ENCODE measurements around the gene SNX11. TPM values are rescaled to one million over a fixed set of nuclear protein-coding genes. Genes with fewer than 3 reads are reported as not detected.

SNX11 gene
- total RNA-seq, 1 donor from 2014 or later, result 145 TPM

DNA sequence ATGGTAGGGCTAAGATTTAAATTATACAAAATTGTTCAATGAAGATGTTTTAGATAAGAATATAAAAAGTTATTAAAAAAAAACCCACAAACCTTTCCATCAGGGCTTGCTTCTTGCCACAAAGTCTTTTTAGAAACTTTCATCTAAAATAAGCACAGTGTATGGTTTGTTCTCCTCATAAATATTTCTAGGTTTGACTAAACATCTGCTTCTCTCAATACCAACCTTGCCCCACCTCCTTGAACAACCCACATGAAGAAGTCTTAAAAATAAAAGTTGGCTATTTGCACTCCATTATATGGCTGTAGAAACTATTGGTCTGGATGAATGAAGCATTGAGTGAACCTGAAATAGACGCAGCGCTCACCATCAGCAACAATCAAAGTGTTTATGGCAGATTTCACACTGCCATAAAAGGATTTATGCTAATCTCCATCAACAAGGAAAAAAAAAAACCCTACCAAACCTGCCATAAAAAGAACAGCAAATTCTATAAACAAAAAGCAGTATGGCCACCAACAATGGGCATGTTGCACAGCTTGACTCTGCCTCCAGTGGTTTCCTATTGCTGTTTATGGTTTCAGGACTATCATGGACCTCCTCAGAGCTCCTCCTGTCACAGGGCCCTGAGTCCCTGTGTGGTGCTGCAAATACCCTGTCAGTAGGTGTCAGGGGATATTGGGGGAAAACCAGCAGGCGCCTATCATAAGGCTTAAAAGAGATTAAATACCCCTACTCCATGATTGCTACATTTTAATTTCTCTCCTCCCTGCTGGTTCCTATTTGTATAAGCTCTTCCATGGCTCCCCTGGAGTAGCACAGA is 37.6 kb downstream of the SNX11 start:
- TF ChIP-seq, protein P1, sequence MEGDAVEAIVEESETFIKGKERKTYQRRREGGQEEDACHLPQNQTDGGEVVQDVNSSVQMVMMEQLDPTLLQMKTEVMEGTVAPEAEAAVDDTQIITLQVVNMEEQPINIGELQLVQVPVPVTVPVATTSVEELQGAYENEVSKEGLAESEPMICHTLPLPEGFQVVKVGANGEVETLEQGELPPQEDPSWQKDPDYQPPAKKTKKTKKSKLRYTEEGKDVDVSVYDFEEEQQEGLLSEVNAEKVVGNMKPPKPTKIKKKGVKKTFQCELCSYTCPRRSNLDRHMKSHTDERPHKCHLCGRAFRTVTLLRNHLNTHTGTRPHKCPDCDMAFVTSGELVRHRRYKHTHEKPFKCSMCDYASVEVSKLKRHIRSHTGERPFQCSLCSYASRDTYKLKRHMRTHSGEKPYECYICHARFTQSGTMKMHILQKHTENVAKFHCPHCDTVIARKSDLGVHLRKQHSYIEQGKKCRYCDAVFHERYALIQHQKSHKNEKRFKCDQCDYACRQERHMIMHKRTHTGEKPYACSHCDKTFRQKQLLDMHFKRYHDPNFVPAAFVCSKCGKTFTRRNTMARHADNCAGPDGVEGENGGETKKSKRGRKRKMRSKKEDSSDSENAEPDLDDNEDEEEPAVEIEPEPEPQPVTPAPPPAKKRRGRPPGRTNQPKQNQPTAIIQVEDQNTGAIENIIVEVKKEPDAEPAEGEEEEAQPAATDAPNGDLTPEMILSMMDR (IDR thresholded peaks at IDR 0.05), result no peak
- DNase-seq (no peak), ATAC-seq (ENCODE audit: low read depth) (no peak)
- no peak overlapping the region for H3K27ac Mint-ChIP-seq
- no peaks in the 10 kb centered on the region for H3K9me3 Mint-ChIP-seq
- intact Hi-C loops (cut with micrococcal nuclease), result no loop called here
- peaks cover 25% of the 10 kb centered on the region for H3K36me3 Mint-ChIP-seq (ENCODE audit: low read depth)
- peaks cover 10% of the 10 kb centered on the region for H3K4me1 Mint-ChIP-seq
- H3K4me3 Mint-ChIP-seq, result no peak overlapping the region
- ChIA-PET CTCF (interaction anchor here (0.6 kb wide), 1 partner anchor 202 kb away, joined by 3 read pairs; no protein-coding TSS in a partner anchor), POLR2A (no interaction called here)
- no peaks in the 10 kb centered on the region for H3K27me3 Mint-ChIP-seq

DNA sequence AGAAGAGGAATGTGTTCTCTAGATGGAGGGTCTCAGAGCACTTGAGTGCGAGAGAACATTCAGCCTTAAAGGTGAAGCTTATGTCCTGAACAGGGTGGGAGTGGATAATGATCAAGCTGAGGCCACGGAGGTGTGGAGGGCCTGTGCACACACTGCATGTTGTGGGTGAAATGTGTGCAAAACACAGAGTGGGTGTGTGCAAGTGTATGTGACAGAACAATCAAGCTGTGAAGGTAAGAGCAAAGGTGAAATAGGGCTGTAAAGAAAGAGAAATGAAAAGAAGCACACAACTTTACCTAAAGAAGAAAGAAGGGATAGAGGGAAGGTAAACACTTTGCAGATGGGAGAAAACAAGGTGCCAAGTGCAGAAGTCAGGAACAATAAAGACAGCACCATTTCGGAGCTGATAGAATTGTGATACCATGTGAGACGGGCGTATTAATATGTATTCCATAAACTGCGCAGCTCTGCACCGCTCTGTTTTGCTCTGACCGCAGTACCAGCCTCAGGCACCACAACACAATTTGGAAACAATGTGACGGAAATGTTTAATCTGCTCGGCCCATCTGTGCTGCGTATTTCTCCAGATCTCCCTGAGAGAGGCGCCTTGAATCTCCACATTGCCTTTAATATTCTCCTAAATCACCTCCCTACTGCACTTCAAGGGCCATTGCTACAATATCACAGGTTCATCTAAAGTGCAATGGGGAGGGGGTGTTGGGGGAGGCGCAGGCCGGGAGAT is 40.6 kb downstream of the SNX11 start:
- Mint-ChIP-seq H3K4me3 (no peak overlapping the region), H3K9me3 (no peaks in the 10 kb centered on the region), H3K4me1 (peaks cover 5% of the 10 kb centered on the region), H3K27me3 (no peaks in the 10 kb centered on the region), H3K27ac (no peak overlapping the region), H3K36me3 (ENCODE audit: low read depth) (peaks cover 28% of the 10 kb centered on the region)
- ChIA-PET POLR2A (interaction anchor here (1.0 kb wide), 1 partner anchor 99 kb away, joined by 3 read pairs; no protein-coding TSS in a partner anchor), CTCF (no interaction called here)
- intact Hi-C loops (cut with micrococcal nuclease), result no loop called here
- TF ChIP-seq, protein P1 (IDR thresholded peaks at IDR 0.05), result no peak
- no peak for DNase-seq
- no peak for ATAC-seq (ENCODE audit: low read depth)

DNA sequence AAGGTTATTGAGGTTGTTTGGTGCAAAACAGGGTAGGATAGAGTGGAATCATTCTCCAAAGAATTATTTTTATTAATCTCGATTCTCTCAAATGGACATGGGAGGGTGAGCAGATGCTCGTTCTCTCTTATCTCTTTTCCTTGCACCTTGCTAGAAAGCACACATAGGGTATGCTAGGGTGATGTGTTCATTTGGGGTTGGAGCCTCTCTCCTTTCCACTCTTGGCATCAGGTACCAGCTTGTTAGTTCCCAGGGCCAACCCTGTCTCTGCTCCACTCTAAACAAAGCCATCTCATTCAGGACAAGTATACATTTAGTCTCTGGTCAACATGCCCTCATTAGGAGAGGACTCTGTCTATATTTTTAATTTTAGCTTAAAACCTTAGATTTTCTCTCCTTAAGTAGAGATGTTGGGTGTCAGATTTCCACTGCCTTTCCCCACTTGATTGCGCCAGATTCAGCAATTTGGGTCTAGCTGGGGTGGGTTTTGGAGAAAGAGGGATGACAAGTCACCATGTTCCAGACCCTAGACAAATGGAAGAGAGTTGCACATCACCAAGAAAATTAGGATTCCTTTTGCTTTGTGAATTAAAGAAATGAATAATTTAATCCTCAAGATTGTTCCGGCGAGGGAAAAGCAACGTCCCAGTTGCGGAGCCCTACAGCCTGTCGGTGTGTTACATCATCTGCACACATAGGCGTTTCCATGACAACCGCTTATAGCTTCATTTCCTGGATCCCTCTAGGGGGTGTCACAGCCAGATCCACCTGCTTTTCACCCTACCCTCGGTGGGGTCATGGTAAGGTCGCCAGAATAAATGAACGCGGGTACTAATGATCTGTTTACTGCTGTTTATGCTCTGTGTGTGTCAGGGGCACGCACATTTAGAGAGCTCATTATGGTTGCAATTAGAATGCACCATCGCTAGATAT is 41.6 kb downstream of the SNX11 start:
- H3K4me1 Mint-ChIP-seq, result no peaks in the 10 kb centered on the region
- H3K36me3 Mint-ChIP-seq (ENCODE audit: low read depth), result peaks cover 29% of the 10 kb centered on the region
- no peak overlapping the region for H3K27ac Mint-ChIP-seq
- ChIA-PET POLR2A (no interaction called here), CTCF (no interaction called here)
- TF ChIP-seq, protein P1 (IDR thresholded peaks at IDR 0.05), result no peak
- intact Hi-C loops (cut with micrococcal nuclease), result no loop called here
- H3K4me3 Mint-ChIP-seq, result no peak overlapping the region
- DNase-seq, result no peak
- H3K27me3 Mint-ChIP-seq, result no peaks in the 10 kb centered on the region
- no peak for ATAC-seq (ENCODE audit: low read depth)
- no peaks in the 10 kb centered on the region for H3K9me3 Mint-ChIP-seq

DNA sequence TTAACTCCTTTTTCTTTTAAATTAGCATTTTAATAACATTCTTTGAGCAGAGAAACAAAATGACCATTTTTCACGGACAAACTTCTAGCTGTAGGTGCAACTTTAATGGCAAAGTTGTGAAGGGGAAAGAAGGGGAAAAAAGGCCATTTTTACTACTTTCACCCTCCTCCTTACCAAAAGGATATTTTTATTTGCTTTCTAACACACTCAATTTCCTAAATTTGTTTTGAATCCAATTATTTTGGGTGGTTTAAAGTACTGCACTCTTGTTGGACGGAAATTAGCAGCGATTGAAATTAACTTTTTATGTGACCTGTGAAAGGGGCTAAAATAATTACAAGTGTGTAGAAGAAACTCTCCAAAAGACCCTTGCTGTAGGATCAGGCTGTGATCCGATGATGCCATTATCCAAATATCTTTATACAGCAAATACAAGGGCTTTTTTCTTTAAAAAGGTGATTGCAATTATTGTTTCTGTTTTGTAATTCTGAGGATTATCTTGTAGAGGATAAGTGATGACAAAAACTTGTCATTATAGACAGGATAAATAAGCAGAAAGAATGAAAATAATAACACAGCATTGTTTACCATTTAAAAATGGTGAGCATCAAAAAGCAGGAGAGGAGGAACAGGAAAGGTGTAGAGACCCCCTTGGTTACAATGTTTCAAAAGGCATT is 42.4 kb downstream of the SNX11 start:
- no peak overlapping the region for H3K27ac Mint-ChIP-seq
- POLR2A ChIA-PET, result no interaction called here
- H3K4me3 Mint-ChIP-seq, result no peak overlapping the region
- DNase-seq, result no peak
- H3K27me3 Mint-ChIP-seq, result no peaks in the 10 kb centered on the region
- CTCF ChIA-PET, result no interaction called here
- ATAC-seq (ENCODE audit: low read depth), result no peak
- intact Hi-C loops (cut with micrococcal nuclease), result loop anchor here (10.0 kb wide), 1 partner anchor 445 kb away; the partner anchor contains the start of genes HOXB3 and HOXB5
- H3K4me1 Mint-ChIP-seq, result no peaks in the 10 kb centered on the region
- peaks cover 33% of the 10 kb centered on the region for H3K36me3 Mint-ChIP-seq (ENCODE audit: low read depth)
- TF ChIP-seq, protein P1 (IDR thresholded peaks at IDR 0.05), result no peak
- H3K9me3 Mint-ChIP-seq, result no peaks in the 10 kb centered on the region
